GM21447 (cell line): ENCODE data around the gene ZNF699.
"Not testable (repeated sequence)": the region's sequence is repeated elsewhere in the genome, so short reads cannot be mapped to it uniquely, and the experiment has no call there.

Experiments used
- ATAC-seq: cut with Tn5 transposase; IDR thresholded peaks from one replicate; pipeline ENCODE4 v1.9.1; 2021; ENCODE audit not compliant: unreplicated experiment

The ZNF699 gene

GRCh38 chr19:9309139-9309973, at the start of gene ZNF699:
ZNF699 (minus strand) TSS chr19:9309838; CDS start chr19:9305119, 4,719 bp downstream.
- peak; percentile 87 for ATAC-seq

DNA sequence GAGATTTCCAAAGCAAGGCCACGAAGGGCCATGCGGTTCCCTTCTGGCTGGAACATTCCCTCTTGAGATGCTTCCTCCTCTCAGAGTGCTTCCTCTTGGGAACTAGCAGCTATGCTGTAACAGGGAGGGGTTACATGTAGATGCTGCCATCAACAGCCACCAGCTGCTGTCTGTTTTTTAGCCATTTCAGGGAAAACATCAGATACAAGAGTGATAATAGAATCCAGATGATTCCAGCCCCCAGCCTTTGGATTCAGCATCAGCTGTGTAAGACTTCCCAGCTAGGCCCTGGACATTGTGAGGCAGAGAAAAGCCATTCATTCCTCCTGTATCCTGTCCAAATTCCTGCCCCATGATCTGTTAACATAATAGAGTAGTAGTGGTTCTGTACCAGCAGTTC, 45.0 kb upstream of the ZNF699 start:
- ATAC-seq = no peak

- no peak for ATAC-seq
These were observed 43.4 kb upstream of the ZNF699 start for GRCh38 chr19:9353011-9353410.

GRCh38 chr19:9352505-9352904, 42.9 kb upstream of the ZNF699 start:
- no peak for ATAC-seq

DNA sequence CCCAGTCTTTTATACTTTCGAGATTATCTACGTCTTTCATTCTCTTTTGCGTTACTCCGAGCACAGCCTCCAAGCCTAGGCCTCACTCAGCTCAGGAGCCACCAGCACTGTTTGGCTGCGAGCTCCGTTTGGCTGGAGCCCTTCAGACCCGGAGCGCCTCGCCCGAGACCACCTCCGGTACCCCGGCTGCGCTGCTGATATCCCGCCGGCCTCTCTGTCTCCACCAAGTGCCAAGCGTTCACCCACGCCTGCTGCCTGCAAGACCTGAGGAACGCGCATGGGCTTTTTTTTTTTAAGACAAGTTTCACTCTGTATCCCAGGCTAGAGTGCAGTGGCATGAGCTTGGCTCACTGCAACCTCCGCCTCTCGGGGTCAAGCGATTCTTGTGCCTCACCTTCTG, 39.0 kb upstream of the ZNF699 start:
- ATAC-seq = no peak

DNA sequence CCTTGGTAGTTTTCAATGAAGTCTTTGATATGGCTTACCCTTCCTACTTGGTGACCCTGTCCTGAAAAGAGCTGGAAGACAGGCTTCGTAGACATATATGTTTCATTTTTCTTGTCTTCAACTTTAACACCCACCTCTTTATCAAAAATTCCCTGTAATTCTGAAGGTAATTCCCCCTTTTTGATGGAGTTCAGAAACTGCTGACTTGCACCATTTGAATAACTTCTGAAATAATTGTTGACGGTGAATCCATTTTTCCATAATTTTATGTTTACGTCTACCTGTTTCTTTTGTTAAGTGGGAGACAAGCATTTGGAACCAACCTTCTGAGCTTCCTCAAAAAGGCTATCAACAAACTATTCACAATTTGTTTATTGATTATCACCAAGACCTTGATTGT, 38.6 kb upstream of the ZNF699 start:
- no peak for ATAC-seq

DNA sequence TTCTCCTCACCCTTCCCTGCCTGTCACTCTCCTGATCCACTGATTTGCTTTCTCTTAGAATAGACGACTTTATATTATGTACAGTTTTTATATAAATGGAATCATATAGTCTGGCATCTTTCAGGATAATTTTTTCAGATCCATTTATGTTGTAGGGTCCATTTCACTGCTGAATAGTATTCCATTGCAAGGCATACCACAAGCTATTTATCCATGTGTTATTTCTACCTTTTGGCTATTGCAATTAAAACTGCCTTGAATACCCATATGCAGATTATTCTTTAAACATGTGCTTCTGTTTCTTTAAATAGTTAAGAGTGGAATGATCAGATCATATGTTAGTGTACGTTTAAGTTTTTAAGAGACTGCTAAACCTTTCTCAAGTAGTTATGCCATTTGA, 35.4 kb upstream of the ZNF699 start:
- no peak for ATAC-seq

- ATAC-seq = no peak
These were observed 33.1 kb upstream of the ZNF699 start for GRCh38 chr19:9342610-9343304.

DNA sequence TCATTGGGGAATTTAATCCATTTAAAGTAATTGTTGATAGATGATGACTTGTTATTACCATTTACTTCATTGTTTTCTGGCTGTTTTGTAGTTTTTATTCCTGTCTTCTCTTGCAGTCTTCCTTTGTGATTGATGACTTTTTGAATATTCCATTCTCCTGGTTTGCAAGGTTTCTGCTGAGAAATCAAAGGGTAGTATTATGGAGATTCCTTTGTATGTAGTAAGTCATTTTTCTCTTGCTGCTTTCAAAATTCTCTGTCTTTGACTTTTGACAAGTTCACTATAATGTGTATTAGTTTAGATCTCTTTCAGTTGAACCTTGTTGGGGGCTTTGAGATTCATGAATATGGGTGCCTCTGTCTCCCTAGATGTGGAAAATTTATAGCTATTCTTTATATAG, 20.4 kb upstream of the ZNF699 start:
- ATAC-seq = no peak

DNA sequence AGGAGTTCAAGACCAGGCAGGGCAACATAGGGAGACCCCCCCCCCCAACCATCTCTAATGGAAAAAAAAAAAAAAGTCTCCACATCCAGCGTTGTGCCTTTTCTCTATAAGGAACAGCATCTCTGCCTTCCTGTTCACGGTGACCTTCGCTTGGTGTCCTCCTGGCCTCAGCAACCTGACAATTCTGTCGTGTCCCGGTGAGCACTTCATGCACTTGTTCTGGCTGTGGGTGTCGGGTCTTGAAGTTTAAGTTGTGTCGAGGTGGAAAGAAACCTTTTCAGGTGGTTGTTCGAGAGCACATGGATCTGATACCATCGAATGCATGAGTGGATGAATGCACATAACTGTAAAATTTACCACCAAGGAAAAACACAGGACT, 14.9 kb upstream of the ZNF699 start:
- ATAC-seq = no peak

DNA sequence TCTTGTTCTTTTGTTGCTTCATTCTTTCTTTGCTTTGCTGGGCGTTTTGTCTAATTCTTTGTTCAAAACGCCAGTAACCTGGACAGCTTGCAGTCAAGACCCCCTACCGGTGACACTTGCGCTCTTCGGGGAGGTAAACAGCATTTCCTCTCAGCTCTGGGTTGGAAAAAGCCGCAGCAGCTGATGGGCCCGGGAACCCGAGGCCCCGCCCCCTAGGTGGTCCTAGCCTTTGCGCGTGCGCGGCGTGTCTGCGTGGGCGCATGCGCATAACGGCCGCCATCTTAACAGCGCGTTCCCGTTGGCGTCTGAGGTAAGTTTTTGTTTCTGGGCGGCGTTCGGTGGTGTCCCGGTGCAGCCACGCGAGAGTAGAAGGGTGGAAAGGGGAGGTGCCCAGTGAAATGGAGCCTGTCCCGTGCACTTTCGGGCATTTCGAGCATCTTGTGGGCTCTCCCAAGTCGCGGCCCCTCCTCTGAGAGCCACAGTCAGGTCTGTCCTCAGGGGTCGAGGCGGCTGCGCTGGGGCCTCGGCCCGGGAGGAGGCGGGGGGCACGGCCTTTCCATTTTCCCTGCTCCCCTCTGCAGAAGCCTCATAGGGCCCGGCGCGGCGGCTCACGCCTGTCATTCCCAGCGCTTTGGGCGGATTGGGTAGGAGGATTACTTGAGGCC, 14.4 kb upstream of the ZNF699 start, which contains the start of gene ZNF559:
Gene ZNF559 (plus strand): TSS at position 261 of the 665 bp plus-strand sequence. CDS start 14,371 bp downstream, outside the sequence.
- peak; percentile 97 for ATAC-seq

GRCh38 chr19:9323557-9323918, 13.9 kb upstream of the ZNF699 start:
- peak; percentile 25 for ATAC-seq

- not testable (repeated sequence) for ATAC-seq
These were observed 12.6 kb upstream of the ZNF699 start for GRCh38 chr19:9322201-9322600.

- not testable (repeated sequence) for ATAC-seq
These were observed 12.1 kb upstream of the ZNF699 start for GRCh38 chr19:9321756-9322155.

DNA sequence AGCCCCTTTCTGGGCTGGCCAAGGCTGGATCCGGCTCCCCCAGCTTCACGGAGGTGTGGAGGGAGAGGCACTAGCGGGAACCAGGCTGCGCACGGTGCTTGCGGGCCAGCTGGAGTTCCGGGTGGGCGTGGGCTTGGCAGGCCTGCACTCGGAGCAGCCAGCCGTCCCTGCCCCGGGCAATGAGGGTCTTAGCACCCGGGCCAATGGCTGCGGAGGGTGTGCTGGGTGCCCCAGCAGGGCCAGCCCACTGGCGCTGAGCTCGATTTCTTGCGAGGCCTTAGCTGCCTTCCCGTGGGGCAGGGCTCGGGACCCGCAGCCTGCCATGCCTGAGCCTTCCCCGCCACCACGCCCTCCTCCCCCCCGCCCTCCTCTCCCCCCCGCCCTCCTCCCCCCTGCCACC, 11.7 kb upstream of the ZNF699 start:
- ATAC-seq = no peak

- ATAC-seq = no peak
These were observed 4.1 kb upstream of the ZNF699 start for GRCh38 chr19:9313756-9314155.

DNA sequence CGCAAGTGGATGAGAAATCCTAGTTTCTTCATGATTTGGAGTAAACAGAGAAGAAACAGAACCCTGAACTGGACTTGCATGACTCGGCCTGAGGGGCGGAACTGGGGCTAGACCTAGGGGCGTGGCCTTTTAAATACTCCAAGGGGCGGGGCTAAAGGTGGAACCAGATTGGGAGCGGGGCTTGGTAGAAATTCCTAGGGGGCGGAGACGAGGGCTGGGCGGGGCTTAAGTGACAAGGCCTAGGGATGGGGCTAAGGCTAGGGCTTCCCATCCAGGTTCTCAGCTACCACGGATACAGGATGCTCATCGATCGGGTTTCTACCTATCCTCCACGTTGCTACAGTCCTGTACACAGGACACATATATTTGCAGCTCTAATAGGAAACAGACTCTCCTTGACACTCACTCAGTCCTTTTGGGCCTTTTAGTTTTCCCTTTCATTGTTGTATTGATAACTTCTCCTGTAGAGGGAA, 372 bp upstream of the ZNF699 start:
- ATAC-seq = peak; percentile 61

- ATAC-seq = no peak
These were observed 1.4 kb downstream of the ZNF699 start for GRCh38 chr19:9308091-9308770.

DNA sequence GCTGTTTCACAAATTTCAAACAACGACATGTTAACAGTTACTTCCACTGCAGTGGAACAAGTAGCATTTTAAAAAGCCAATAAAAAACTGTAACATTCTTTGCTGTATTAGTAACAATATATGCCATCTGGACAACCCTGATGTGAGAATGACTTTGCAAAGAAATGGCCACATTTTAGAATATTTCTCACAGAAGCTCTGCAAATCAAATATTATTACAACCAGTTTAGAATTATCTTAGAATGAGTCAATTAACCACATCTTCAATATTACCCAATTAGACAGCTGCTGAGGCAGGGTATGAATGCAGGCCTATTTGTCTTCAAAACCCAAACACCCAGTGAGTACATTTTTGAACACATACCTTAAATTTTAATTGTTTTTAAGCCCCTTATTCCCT, 3.2 kb downstream of the ZNF699 start:
- no peak for ATAC-seq

GRCh38 chr19:9296336-9296735, 13.3 kb downstream of the ZNF699 start:
- no peak for ATAC-seq

GRCh38 chr19:9295411-9295849, 14.2 kb downstream of the ZNF699 start:
- ATAC-seq = no peak
